ENCODE data around the gene ZNF780A.

ZNF780A gene

GRCh38 chr19:40033989-40034560, 56.7 kb downstream of the ZNF780A start:
- H2AFZ ChIP-seq (ENCODE audit: low read depth, low read length, severe bottlenecking), result no peak overlapping the region
- H4K20me1 ChIP-seq (ENCODE audit: low read depth, low read length), result no peaks in the 10 kb centered on the region
- no peak overlapping the region for H3K27ac ChIP-seq (ENCODE audit: low read depth, low read length)
- no peak overlapping the region for H3K9ac ChIP-seq (ENCODE audit: low read length)
- TF ChIP-seq EZH2phosphoT487 (conservative IDR thresholded peaks at IDR 0.05; ENCODE audit: low read length), result no peak
- TF ChIP-seq, protein P1, sequence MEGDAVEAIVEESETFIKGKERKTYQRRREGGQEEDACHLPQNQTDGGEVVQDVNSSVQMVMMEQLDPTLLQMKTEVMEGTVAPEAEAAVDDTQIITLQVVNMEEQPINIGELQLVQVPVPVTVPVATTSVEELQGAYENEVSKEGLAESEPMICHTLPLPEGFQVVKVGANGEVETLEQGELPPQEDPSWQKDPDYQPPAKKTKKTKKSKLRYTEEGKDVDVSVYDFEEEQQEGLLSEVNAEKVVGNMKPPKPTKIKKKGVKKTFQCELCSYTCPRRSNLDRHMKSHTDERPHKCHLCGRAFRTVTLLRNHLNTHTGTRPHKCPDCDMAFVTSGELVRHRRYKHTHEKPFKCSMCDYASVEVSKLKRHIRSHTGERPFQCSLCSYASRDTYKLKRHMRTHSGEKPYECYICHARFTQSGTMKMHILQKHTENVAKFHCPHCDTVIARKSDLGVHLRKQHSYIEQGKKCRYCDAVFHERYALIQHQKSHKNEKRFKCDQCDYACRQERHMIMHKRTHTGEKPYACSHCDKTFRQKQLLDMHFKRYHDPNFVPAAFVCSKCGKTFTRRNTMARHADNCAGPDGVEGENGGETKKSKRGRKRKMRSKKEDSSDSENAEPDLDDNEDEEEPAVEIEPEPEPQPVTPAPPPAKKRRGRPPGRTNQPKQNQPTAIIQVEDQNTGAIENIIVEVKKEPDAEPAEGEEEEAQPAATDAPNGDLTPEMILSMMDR (IDR thresholded peaks at IDR 0.05; ENCODE audit: insufficient read depth, low read length, poor library complexity, severe bottlenecking), result no peak
- peaks cover 17% of the 10 kb centered on the region for H3K36me3 ChIP-seq (ENCODE audit: low read length)
- no peaks in the 10 kb centered on the region for H3K27me3 ChIP-seq (ENCODE audit: low read length)
- H3K9me2 ChIP-seq (replicated peaks; ENCODE audit: insufficient read depth, low read length), result no peaks in the 10 kb centered on the region
- no peaks in the 10 kb centered on the region for H3K79me2 ChIP-seq (ENCODE audit: insufficient read depth, low read length)
- peaks cover 63% of the 10 kb centered on the region; the same call in 1 of the 2 replicates for H3K9me3 ChIP-seq (ENCODE audit: insufficient read depth, low read length)
- H3K4me2 ChIP-seq (ENCODE audit: low read depth, low read length, poor library complexity, severe bottlenecking), result no peak overlapping the region
- no peaks in the 10 kb centered on the region for H3F3A ChIP-seq (ENCODE audit: insufficient read depth)
- no peak overlapping the region for H3K4me3 ChIP-seq (ENCODE audit: insufficient read depth, low read length, poor library complexity, severe bottlenecking)

DNA sequence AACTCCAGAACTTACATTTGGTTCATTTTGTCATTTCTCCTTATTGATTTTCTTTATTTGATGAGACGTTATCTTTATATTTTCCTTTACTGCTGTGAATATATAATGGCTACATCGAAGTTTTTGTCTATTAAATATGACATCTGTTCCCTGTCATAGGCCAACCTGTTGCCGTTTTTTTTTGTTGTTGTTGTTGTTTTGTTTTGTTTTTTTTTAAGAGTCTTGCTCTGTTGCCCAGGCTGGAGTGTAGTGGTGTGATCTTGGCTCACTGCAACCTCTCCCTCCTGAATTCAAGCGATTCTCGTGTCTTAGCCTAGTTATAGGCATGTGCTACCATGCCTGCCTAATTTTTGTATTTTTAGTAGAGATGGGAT, 64.2 kb downstream of the ZNF780A start:
- TF ChIP-seq, protein P1 (IDR thresholded peaks at IDR 0.05; ENCODE audit: insufficient read depth, low read length, poor library complexity, severe bottlenecking), result no peak
- TF ChIP-seq EZH2phosphoT487 (conservative IDR thresholded peaks at IDR 0.05; ENCODE audit: low read length), result no peak
- no peak overlapping the region for H2AFZ ChIP-seq (ENCODE audit: low read depth, low read length, severe bottlenecking)
- H3F3A ChIP-seq (ENCODE audit: insufficient read depth), result no peaks in the 10 kb centered on the region
- no peaks in the 10 kb centered on the region for H3K79me2 ChIP-seq (ENCODE audit: insufficient read depth, low read length)
- H3K4me2 ChIP-seq (ENCODE audit: low read depth, low read length, poor library complexity, severe bottlenecking), result no peak overlapping the region
- no peak overlapping the region for H3K4me3 ChIP-seq (ENCODE audit: insufficient read depth, low read length, poor library complexity, severe bottlenecking)
- no peaks in the 10 kb centered on the region for H3K9me2 ChIP-seq (replicated peaks; ENCODE audit: insufficient read depth, low read length)
- peaks cover 3% of the 10 kb centered on the region; the same call in 1 of the 2 replicates for H3K36me3 ChIP-seq (ENCODE audit: low read length)
- H3K27ac ChIP-seq (ENCODE audit: low read depth, low read length), result no peak overlapping the region
- peaks cover 62% of the 10 kb centered on the region; the same call in 1 of the 2 replicates for H3K9me3 ChIP-seq (ENCODE audit: insufficient read depth, low read length)
- no peak overlapping the region for H3K9ac ChIP-seq (ENCODE audit: low read length)
- no peaks in the 10 kb centered on the region for H4K20me1 ChIP-seq (ENCODE audit: low read depth, low read length)
- H3K27me3 ChIP-seq (ENCODE audit: low read length), result no peaks in the 10 kb centered on the region

- Histone ChIP-seq H3K36me3 (ENCODE audit: low read length) (peaks cover 3% of the 10 kb centered on the region; the same call in 1 of the 2 replicates), H3K9me2 (replicated peaks; ENCODE audit: insufficient read depth, low read length) (no peaks in the 10 kb centered on the region), H3F3A (ENCODE audit: insufficient read depth) (no peaks in the 10 kb centered on the region), H3K4me3 (ENCODE audit: insufficient read depth, low read length, poor library complexity, severe bottlenecking) (no peak overlapping the region), H3K79me2 (ENCODE audit: insufficient read depth, low read length) (no peaks in the 10 kb centered on the region), H3K9me3 (ENCODE audit: insufficient read depth, low read length) (peaks cover 57% of the 10 kb centered on the region; the same call in 1 of the 2 replicates), H3K27ac (ENCODE audit: low read depth, low read length) (no peak overlapping the region), H3K4me2 (ENCODE audit: low read depth, low read length, poor library complexity, severe bottlenecking) (no peak overlapping the region), H4K20me1 (ENCODE audit: low read depth, low read length) (no peaks in the 10 kb centered on the region), H3K9ac (ENCODE audit: low read length) (no peak overlapping the region), H2AFZ (ENCODE audit: low read depth, low read length, severe bottlenecking) (no peak overlapping the region), H3K27me3 (ENCODE audit: low read length) (no peaks in the 10 kb centered on the region)
- no peak for TF ChIP-seq EZH2phosphoT487 (conservative IDR thresholded peaks at IDR 0.05; ENCODE audit: low read length)
- TF ChIP-seq, protein P1 (IDR thresholded peaks at IDR 0.05; ENCODE audit: insufficient read depth, low read length, poor library complexity, severe bottlenecking), result no peak
These were observed 64.7 kb downstream of the ZNF780A start for GRCh38 chr19:40025938-40026596.

Measured in SU-DHL-6 (cell line).